Adrenal gland (tissue), 5 donors: ENCODE results near the gene LIMS2.

Source experiments
- CTCF ChIP-seq, 6 experiments: fragments of 450-650 bp in 4 of 6; fragments of 200-600 bp in 2 of 6; sonication (generic) in 1 of 6; IDR thresholded peaks; 1 replicate in 5 of 6; 2 replicates in 1 of 6; pipeline versions ENCODE4 v1.5.1 to v1.8.0; 2016 to 2021; ENCODE audit warnings: antibody characterized with exemption in 6 of 6, mild to moderate bottlenecking in 2 of 6, moderate library complexity in 1 of 6
- POLR2A ChIP-seq, 2 donors: fragments of 450-650 bp; IDR thresholded peaks; one replicate each; pipeline ENCODE4 v1.6.1; 2017; ENCODE audit warnings: antibody characterized with exemption in 2 of 2, mild to moderate bottlenecking in 2 of 2, moderate library complexity in 1 of 2
- donor health status: DM: no; HTN: no; CAD: no.

DNA sequence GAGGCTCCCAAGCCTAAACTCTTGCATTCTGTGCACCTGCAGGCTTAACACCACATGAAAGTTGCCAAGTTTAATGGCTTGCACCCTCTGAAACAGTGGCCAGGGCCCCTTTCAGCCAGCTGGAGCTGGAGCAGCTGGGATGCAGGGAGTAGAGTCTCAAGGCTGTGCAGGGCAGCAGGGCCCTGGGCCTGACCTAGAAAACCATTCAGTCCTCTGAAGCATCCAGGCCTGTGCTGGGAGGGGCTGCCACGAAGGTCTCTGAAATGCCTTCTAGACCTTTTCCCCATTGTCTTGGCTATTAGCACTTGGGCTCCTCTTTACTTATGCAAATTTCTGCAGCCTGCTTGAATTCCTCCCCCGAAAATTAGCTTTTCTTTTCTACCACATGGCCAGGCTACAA, 15.4 kb upstream of the LIMS2 start:
- no peak for TF ChIP-seq CTCF (IDR thresholded peaks at IDR 0.05)
- no peak for TF ChIP-seq POLR2A (IDR thresholded peaks at IDR 0.05)
